ENCODE results near the gene RNF8.

DNA sequence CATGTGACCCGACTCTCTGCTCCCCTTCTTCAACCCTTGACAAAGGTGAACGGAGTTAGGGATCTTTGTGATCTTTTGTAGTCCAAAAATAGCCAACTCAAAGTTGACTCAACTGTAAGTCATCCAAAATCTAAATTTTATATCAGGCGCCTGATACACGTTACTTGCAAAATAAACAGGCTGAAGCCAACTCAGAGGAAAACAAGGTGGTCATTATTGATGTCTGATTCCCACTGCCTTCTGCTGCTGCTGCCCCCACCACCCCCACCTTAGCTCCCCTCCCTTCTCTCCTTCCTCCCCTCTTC lies 13.2 kb upstream of the RNF8 start:
- TF ChIP-seq, protein P1, sequence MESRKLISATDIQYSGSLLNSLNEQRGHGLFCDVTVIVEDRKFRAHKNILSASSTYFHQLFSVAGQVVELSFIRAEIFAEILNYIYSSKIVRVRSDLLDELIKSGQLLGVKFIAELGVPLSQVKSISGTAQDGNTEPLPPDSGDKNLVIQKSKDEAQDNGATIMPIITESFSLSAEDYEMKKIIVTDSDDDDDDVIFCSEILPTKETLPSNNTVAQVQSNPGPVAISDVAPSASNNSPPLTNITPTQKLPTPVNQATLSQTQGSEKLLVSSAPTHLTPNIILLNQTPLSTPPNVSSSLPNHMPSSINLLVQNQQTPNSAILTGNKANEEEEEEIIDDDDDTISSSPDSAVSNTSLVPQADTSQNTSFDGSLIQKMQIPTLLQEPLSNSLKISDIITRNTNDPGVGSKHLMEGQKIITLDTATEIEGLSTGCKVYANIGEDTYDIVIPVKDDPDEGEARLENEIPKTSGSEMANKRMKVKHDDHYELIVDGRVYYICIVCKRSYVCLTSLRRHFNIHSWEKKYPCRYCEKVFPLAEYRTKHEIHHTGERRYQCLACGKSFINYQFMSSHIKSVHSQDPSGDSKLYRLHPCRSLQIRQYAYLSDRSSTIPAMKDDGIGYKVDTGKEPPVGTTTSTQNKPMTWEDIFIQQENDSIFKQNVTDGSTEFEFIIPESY (IDR thresholded peaks at IDR 0.05): no peak
- TF ChIP-seq MAX (IDR thresholded peaks at IDR 0.05; ENCODE audit: low read depth, low read length): no peak
- no peak for TF ChIP-seq TCF7 (IDR thresholded peaks at IDR 0.05; ENCODE audit: borderline replicate concordance)
- no peak for TF ChIP-seq CBX5 (IDR thresholded peaks at IDR 0.05; ENCODE audit: low read depth)
- TF ChIP-seq GABPA (IDR thresholded peaks at IDR 0.05; ENCODE audit: low read depth): no peak
- TF ChIP-seq CREM (IDR thresholded peaks at IDR 0.05; ENCODE audit: low read depth): no peak
- TF ChIP-seq EP300 (IDR thresholded peaks at IDR 0.05; ENCODE audit: borderline replicate concordance in 1 of 2, control insufficient read depth in 1 of 2, low read depth in 2 of 2, low read length in 2 of 2): no peak
- TF ChIP-seq PRDM15 (CRISPR knock-in tag; IDR thresholded peaks at IDR 0.05): no peak
- no peak for TF ChIP-seq CTCF (IDR thresholded peaks at IDR 0.05 in 2 of 3, conservative IDR thresholded peaks at IDR 0.05 in 1 of 3; ENCODE audit: control insufficient read depth in 2 of 3, extremely low read depth in 1 of 3, insufficient read depth in 1 of 3, low read depth in 3 of 3, low read length in 3 of 3)
- TF ChIP-seq IKZF1 (conservative IDR thresholded peaks at IDR 0.05): no peak
- no peak for TF ChIP-seq EZH2 (IDR thresholded peaks at IDR 0.05; ENCODE audit: borderline replicate concordance, control insufficient read depth, low read depth, low read length)
- no peak for TF ChIP-seq CREB1 (IDR thresholded peaks at IDR 0.05; ENCODE audit: low read depth)

All from GM12878 (cell line).